ENCODE measurements around the gene C3orf38. TPM values are rescaled to one million over a fixed set of nuclear protein-coding genes. Genes with fewer than 3 reads are reported as not detected.
A peak's percentile ranks its signal among the peaks of the same experiment; 100 is the strongest.

C3orf38 gene
- total RNA-seq, 1 donor from 2014 or later = 61.6 TPM

DNA sequence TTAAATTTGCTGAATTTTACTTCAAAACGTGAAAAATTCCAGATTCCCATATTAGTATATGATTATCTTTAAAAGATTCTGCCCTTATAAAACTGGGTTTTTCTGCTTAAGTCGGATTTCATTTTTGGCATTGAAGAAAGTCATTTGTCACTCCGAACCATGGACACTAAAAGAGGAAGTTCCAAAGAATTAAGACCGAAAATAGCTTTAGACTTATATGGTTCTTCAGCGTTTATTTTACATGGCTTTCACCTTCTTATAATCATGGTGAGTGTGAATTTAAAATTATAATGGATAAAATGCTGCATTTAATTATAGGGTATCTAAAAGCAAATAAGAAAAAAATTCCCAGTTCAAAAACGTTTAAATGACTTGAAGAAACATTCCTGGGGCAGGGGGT, 1.0 kb downstream of the C3orf38 start:
- H3K36me3 ChIP-seq = peaks cover 8% of the 10 kb centered on the region
- H3K4me3 Mint-ChIP-seq = peak overlapping the region; percentile 97
- H3K27me3 Mint-ChIP-seq (ENCODE audit: insufficient read depth, low read depth) = peaks cover 4% of the 10 kb centered on the region
- H3K4me1 ChIP-seq = peaks cover 11% of the 10 kb centered on the region
- H3K4me3 ChIP-seq = peak overlapping the region; percentile 93
- no peaks in the 10 kb centered on the region for H3K9me3 ChIP-seq (ENCODE audit: low read depth)
- no peak for TF ChIP-seq EZH2phosphoT487 (IDR thresholded peaks at IDR 0.05)
- no peak for TF ChIP-seq EZH2 (IDR thresholded peaks at IDR 0.05)
- TF ChIP-seq, protein P1, sequence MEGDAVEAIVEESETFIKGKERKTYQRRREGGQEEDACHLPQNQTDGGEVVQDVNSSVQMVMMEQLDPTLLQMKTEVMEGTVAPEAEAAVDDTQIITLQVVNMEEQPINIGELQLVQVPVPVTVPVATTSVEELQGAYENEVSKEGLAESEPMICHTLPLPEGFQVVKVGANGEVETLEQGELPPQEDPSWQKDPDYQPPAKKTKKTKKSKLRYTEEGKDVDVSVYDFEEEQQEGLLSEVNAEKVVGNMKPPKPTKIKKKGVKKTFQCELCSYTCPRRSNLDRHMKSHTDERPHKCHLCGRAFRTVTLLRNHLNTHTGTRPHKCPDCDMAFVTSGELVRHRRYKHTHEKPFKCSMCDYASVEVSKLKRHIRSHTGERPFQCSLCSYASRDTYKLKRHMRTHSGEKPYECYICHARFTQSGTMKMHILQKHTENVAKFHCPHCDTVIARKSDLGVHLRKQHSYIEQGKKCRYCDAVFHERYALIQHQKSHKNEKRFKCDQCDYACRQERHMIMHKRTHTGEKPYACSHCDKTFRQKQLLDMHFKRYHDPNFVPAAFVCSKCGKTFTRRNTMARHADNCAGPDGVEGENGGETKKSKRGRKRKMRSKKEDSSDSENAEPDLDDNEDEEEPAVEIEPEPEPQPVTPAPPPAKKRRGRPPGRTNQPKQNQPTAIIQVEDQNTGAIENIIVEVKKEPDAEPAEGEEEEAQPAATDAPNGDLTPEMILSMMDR (IDR thresholded peaks at IDR 0.05) = no peak
- H3K9ac ChIP-seq = peak overlapping the region; percentile 87
- H2AFZ ChIP-seq (replicated peaks) = no peak overlapping the region
- no peak overlapping the region for H3K27ac Mint-ChIP-seq
- H4K20me1 ChIP-seq (ENCODE audit: low read depth) = peaks cover 8% of the 10 kb centered on the region
- peaks cover 18% of the 10 kb centered on the region for H3K36me3 Mint-ChIP-seq
- peaks cover 29% of the 10 kb centered on the region for H3K4me1 Mint-ChIP-seq
- peak overlapping the region; percentile 87 for H3K4me2 ChIP-seq
- H3K27me3 ChIP-seq = no peaks in the 10 kb centered on the region
- H3K79me2 ChIP-seq (ENCODE audit: low read depth) = peaks cover 96% of the 10 kb centered on the region
- H3K27ac ChIP-seq = no peak overlapping the region
- no peak for DNase-seq (ENCODE audit: low spot score)
- H3F3A ChIP-seq (ENCODE audit: low read depth) = no peaks in the 10 kb centered on the region
- no peaks in the 10 kb centered on the region for H3K9me3 Mint-ChIP-seq

DNA sequence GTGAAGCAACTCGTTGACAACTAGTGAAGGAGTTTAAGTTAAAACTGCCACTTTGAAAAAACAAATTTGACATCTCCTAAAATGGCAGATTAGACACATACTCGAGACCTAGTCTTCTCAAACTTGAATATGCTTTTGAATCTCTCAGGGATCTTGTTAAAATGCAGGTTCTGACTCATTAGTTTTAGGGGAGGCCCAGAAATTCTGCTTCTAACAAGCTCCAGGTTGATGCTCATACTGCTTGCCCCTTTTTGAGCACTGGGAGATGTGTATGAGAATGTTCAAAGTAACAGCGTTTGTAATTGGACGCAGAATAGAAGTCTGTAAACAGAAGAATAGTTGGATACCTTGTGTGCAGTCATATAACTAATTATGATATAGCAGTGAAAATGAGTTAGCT, 1.6 kb downstream of the C3orf38 start:
- Mint-ChIP-seq H3K36me3 (peaks cover 24% of the 10 kb centered on the region), H3K9me3 (no peaks in the 10 kb centered on the region), H3K4me1 (peaks cover 29% of the 10 kb centered on the region), H3K27ac (no peak overlapping the region), H3K27me3 (ENCODE audit: insufficient read depth, low read depth) (peaks cover 4% of the 10 kb centered on the region), H3K4me3 (peak overlapping the region; percentile 97)
- Histone ChIP-seq H4K20me1 (ENCODE audit: low read depth) (peaks cover 13% of the 10 kb centered on the region), H3K9me3 (ENCODE audit: low read depth) (no peaks in the 10 kb centered on the region), H3K9ac (no peak overlapping the region), H3F3A (ENCODE audit: low read depth) (no peaks in the 10 kb centered on the region), H2AFZ (replicated peaks) (no peak overlapping the region), H3K4me1 (peaks cover 11% of the 10 kb centered on the region), H3K36me3 (peaks cover 8% of the 10 kb centered on the region), H3K79me2 (ENCODE audit: low read depth) (peaks cover 96% of the 10 kb centered on the region), H3K27me3 (no peaks in the 10 kb centered on the region), H3K27ac (no peak overlapping the region), H3K4me3 (peak overlapping the region; percentile 93), H3K4me2 (peak overlapping the region; percentile 87)
- DNase-seq (ENCODE audit: low spot score) = no peak
- TF ChIP-seq EZH2phosphoT487 (IDR thresholded peaks at IDR 0.05) (no peak), EZH2 (IDR thresholded peaks at IDR 0.05) (no peak)
- TF ChIP-seq, protein P1 (IDR thresholded peaks at IDR 0.05) = no peak

DNA sequence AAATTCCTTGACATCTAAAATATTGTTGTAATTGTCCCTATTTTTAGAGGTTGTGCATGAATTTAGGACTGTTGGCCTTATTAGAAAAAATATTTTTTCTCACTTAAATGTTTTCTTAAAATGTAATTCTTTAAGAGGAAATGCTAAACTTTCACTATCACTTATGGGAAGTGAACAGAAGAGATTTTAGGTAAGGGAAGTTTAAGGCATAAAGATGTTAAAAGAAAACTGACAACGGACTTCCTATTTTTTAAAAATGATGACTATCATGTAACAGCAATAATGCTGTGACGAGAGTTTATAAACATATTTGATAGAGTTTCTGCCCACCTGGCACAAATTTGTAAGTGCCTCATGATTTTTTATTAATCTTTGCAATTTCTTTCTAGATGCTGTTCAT, 3.1 kb downstream of the C3orf38 start:
- peaks cover 4% of the 10 kb centered on the region for H3K27me3 Mint-ChIP-seq (ENCODE audit: insufficient read depth, low read depth)

More for the DNA sequence above, 3.1 kb downstream of the C3orf38 start:
- DNase-seq (ENCODE audit: low spot score) = no peak
- Mint-ChIP-seq H3K4me3 (no peak overlapping the region), H3K36me3 (peaks cover 29% of the 10 kb centered on the region), H3K9me3 (no peaks in the 10 kb centered on the region), H3K27ac (no peak overlapping the region), H3K4me1 (peaks cover 21% of the 10 kb centered on the region)
- Histone ChIP-seq H3K4me2 (no peak overlapping the region), H3K36me3 (peaks cover 17% of the 10 kb centered on the region), H4K20me1 (ENCODE audit: low read depth) (peaks cover 17% of the 10 kb centered on the region), H3K9ac (no peak overlapping the region), H3K27ac (no peak overlapping the region), H3K27me3 (no peaks in the 10 kb centered on the region), H3K79me2 (ENCODE audit: low read depth) (peaks cover 96% of the 10 kb centered on the region), H2AFZ (replicated peaks) (no peak overlapping the region), H3F3A (ENCODE audit: low read depth) (no peaks in the 10 kb centered on the region), H3K4me3 (no peak overlapping the region), H3K9me3 (ENCODE audit: low read depth) (no peaks in the 10 kb centered on the region), H3K4me1 (peaks cover 11% of the 10 kb centered on the region)
- TF ChIP-seq EZH2 (IDR thresholded peaks at IDR 0.05) (no peak), EZH2phosphoT487 (IDR thresholded peaks at IDR 0.05) (no peak)
- TF ChIP-seq, protein P1 (IDR thresholded peaks at IDR 0.05) = no peak

Measured in neural progenitor cell (in vitro differentiated cells).